Breast epithelium (tissue), 4 donors: Measurements from ENCODE around the gene SPG11. TPM values are rescaled to one million over a fixed set of nuclear protein-coding genes. Genes with fewer than 3 reads are reported as not detected.
"Not testable (repeated sequence)": the region's sequence is repeated elsewhere in the genome, so short reads cannot be mapped to it uniquely, and the experiment has no call there.

Source experiments
- DNase-seq, 2 donors: peaks; one replicate each; pipeline ENCODE4 v3.0.0-alpha.2; 2019; ENCODE audit warnings: low spot score in 2 of 2
- H3K27ac ChIP-seq, 2 donors: fragments of 200-600 bp; sonication (generic) in 1 of 2; one replicate each; pipeline ENCODE4 v1.5.1; 2016 to 2019; ENCODE audit warnings: mild to moderate bottlenecking in 1 of 2
- H3K27me3 ChIP-seq, 2 donors: fragments of 200-600 bp; sonication (generic) in 1 of 2; one replicate each; pipeline versions ENCODE4 v1.5.1 to v1.6.0; 2017 to 2019; ENCODE audit warnings: control low read depth in 1 of 2, mild to moderate bottlenecking in 1 of 2
- H3K36me3 ChIP-seq: fragments of 200-600 bp; one replicate; pipeline ENCODE4 v1.5.1; 2019
- H3K4me1 ChIP-seq, 2 donors: fragments of 200-600 bp; sonication (generic); one replicate each; pipeline ENCODE4 v1.5.1; 2016 to 2019; ENCODE audit warnings: control low read depth in 1 of 2
- H3K4me3 ChIP-seq, 3 donors: fragments of 200-600 bp; sonication (generic); 1 replicate in 2 of 3; 2 replicates in 1 of 3; pipeline ENCODE4 v1.5.1; 2016 to 2019; ENCODE audit warnings: mild to moderate bottlenecking in 3 of 3, moderate library complexity in 2 of 3
- H3K9me3 ChIP-seq, 2 donors: fragments of 200-600 bp; sonication (generic) in 1 of 2; one replicate each; pipeline ENCODE4 v1.5.1; 2016 to 2019; ENCODE audit warnings: control low read depth in 1 of 2
- POLR2A ChIP-seq: fragments of 450-650 bp; IDR thresholded peaks from one replicate; pipeline ENCODE4 v1.6.1; 2016; ENCODE audit warnings: antibody characterized with exemption, mild to moderate bottlenecking, moderate library complexity
- POLR2AphosphoS5 ChIP-seq, 3 donors: sonication (generic); formaldehyde crosslinking; IDR thresholded peaks; one replicate each; pipeline ENCODE4 v1.6.1; 2017; ENCODE audit warnings: antibody characterized with exemption in 3 of 3
- intact Hi-C: fragments of 100-400 bp; cut with DNase I; formaldehyde crosslinking; loops from one replicate; pipeline ENCODE4 v1.15.1; 2023; ENCODE audit warnings: low total_unique reads
- total RNA-seq, 3 donors: library from RNA; depleted of rRNA; stranded (reverse); fragments of >200 nt; gene quantifications; one replicate each; pipeline ENCODE4 v1.1.0, GENCODE V29; 2016
- TF ChIP-seq, protein P1 (sequence below), 3 donors: fragments of 450-650 bp; IDR thresholded peaks; one replicate each; pipeline ENCODE4 v1.5.1; 2016 to 2017; ENCODE audit warnings: antibody characterized with exemption in 3 of 3, mild to moderate bottlenecking in 3 of 3, moderate library complexity in 3 of 3

The SPG11 gene
- total RNA-seq, 3 donors from 2014 or later = 82.4 to 117 (median 103) TPM

DNA sequence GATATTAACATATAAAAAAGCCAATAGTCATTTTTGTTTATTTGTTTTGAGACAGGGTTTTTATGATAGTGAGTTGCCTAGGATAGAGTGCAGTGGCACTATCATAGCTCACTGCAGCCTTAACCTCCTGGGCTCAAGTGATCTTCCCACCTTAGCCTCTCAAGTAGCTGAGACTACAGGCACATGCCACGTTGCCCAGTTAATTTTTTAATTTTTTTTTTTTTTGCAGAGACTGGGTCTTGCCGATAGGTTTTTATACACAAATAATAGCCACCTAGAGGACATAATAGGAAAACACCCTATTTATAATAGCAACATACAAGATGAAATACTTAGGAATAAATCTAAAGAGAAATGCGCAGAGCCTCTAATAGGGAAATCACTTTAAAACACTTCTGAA is 113.2 kb downstream of the SPG11 start:
- H3K27ac ChIP-seq = no peak overlapping the region
- H3K9me3 ChIP-seq = no peaks in the 10 kb centered on the region
- no peak for DNase-seq
- peaks cover 0 to 4% of the 10 kb centered on the region in 2 donors for H3K4me1 ChIP-seq
- intact Hi-C loops = no loop called here
- no peaks in the 10 kb centered on the region for H3K27me3 ChIP-seq
- no peak overlapping the region for H3K4me3 ChIP-seq
- TF ChIP-seq POLR2A (no peak), POLR2AphosphoS5 (IDR thresholded peaks at IDR 0.05) (no peak)
- TF ChIP-seq, protein P1, sequence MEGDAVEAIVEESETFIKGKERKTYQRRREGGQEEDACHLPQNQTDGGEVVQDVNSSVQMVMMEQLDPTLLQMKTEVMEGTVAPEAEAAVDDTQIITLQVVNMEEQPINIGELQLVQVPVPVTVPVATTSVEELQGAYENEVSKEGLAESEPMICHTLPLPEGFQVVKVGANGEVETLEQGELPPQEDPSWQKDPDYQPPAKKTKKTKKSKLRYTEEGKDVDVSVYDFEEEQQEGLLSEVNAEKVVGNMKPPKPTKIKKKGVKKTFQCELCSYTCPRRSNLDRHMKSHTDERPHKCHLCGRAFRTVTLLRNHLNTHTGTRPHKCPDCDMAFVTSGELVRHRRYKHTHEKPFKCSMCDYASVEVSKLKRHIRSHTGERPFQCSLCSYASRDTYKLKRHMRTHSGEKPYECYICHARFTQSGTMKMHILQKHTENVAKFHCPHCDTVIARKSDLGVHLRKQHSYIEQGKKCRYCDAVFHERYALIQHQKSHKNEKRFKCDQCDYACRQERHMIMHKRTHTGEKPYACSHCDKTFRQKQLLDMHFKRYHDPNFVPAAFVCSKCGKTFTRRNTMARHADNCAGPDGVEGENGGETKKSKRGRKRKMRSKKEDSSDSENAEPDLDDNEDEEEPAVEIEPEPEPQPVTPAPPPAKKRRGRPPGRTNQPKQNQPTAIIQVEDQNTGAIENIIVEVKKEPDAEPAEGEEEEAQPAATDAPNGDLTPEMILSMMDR (IDR thresholded peaks at IDR 0.05) = peak in 2 of 3 donors; percentile 19 to 33
- no peaks in the 10 kb centered on the region for H3K36me3 ChIP-seq

DNA sequence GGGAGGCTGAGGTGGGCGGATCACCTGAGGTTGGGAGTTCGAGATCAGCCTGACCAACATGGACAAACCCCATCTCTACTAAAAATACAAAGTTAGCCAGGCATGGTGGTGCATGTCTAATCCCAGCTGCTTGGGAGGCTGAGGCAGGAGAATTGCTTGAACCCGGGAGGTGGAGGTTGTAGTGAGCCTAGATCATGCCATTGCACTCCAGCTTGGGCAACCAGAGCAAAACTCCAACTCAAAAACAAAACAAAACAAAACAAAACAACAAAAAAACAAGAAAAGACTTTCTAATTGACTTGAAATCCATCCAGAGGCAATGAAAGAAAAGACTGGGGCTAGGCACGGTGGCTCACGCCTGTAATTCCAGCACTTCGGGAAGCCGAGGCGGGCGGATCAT is 114.3 kb downstream of the SPG11 start:
- H3K4me1 ChIP-seq, H3K27ac ChIP-seq, H3K27me3 ChIP-seq, H3K9me3 ChIP-seq, intact Hi-C loops, H3K4me3 ChIP-seq, DNase-seq, H3K36me3 ChIP-seq: not testable (repeated sequence)

DNA sequence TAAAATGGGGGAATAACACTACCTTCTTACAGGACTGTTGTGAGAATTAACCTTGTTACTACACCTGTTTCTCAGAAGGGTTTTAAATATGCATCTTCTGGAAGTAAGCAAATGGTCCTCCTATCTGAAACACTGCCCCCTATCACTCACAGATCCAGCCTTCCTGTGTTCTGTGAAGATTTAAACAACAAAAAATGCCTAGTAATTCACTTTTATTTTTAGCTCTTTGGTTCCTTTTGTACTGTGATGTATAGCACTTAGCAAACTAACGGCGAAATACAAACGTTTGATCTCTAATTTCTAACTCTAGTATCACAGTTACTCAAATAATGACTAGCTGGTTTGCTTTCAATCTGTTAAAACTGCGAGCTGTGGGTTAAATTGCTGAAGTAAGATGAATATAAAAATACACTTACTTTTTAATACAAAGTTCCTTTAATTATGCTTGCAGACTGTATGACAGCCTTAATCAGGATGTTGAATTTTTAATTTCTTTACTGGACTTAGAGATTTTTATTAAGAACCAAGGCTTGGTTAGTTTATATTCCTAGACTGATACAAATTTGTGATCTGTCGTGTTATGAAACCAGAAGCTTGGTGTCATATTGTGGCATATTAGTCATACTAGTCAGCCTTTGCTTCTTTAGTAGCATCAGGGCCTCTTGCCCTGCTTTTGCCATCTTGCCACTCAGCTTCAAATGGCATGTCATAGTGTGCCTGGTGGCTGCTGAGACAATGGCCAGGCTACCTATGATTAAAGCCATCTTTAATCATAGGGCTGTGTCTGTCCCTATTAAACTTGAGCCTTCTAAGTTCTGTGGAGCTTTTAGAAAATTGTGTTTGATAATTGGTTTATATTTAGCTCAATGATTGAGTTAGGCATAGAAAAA is 117.3 kb downstream of the SPG11 start:
- Histone ChIP-seq H3K9me3 (no peaks in the 10 kb centered on the region), H3K4me1 (peaks cover 0 to 20% of the 10 kb centered on the region in 2 donors), H3K36me3 (no peaks in the 10 kb centered on the region), H3K4me3 (no peak overlapping the region), H3K27me3 (no peaks in the 10 kb centered on the region), H3K27ac (no peak overlapping the region)
- TF ChIP-seq, protein P1 (IDR thresholded peaks at IDR 0.05) = no peak
- TF ChIP-seq POLR2A (no peak), POLR2AphosphoS5 (IDR thresholded peaks at IDR 0.05) (no peak)
- DNase-seq = no peak
- intact Hi-C loops = no loop called here

DNA sequence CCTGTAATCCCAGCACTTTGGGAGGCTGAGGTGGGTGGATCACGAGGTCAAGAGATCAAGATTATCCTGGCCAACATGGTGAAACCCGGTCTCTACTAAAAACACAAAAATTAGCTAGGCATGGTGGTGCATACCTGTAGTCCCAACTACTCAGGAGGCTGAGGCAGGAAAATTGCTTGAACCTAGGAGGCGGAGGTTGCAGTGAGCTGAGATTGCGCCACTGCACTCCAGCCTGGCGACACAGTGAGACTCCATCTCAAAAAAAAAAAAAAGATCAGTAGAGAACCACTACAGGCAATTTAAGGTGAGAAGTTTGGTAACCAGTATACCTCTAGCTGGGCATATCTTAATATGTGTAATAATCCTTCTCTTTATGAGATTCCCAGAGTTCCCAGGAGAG is 118.7 kb downstream of the SPG11 start:
- H3K4me3 ChIP-seq, intact Hi-C loops, H3K36me3 ChIP-seq, H3K27ac ChIP-seq, H3K9me3 ChIP-seq, DNase-seq, H3K27me3 ChIP-seq: not testable (repeated sequence)
- H3K4me1 ChIP-seq = peaks cover 0 to 23% of the 10 kb centered on the region in 2 donors

DNA sequence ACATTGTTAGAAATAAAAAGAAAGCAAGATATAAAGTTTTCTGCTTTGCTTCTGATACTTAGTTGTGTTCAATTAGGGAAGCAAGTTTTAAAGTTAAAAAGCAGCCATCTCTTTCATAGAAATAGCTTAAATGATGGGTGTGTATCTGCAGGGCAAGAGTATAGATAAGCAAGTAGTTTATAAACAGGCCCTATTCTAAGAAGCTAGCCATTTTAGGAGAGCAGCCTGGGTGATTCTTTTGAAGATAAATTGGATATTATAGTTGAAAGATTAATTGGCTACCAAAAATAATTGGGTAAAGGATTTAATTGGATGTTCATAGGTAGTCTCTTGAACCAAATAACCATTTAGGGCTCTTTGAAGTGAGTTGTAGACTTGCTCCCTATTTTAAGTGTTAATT is 120.9 kb downstream of the SPG11 start:
- Histone ChIP-seq H3K27ac (peak overlapping the region in 1 of 2 donors; percentile 25), H3K27me3 (no peaks in the 10 kb centered on the region), H3K4me1 (peaks cover 0 to 30% of the 10 kb centered on the region in 2 donors), H3K36me3 (no peaks in the 10 kb centered on the region), H3K9me3 (no peaks in the 10 kb centered on the region), H3K4me3 (no peak overlapping the region)
- TF ChIP-seq POLR2A = no peak
- no peak for TF ChIP-seq POLR2AphosphoS5 (IDR thresholded peaks at IDR 0.05)
- TF ChIP-seq, protein P1 (IDR thresholded peaks at IDR 0.05) = no peak
- no peak for DNase-seq
- intact Hi-C loops = no loop called here

DNA sequence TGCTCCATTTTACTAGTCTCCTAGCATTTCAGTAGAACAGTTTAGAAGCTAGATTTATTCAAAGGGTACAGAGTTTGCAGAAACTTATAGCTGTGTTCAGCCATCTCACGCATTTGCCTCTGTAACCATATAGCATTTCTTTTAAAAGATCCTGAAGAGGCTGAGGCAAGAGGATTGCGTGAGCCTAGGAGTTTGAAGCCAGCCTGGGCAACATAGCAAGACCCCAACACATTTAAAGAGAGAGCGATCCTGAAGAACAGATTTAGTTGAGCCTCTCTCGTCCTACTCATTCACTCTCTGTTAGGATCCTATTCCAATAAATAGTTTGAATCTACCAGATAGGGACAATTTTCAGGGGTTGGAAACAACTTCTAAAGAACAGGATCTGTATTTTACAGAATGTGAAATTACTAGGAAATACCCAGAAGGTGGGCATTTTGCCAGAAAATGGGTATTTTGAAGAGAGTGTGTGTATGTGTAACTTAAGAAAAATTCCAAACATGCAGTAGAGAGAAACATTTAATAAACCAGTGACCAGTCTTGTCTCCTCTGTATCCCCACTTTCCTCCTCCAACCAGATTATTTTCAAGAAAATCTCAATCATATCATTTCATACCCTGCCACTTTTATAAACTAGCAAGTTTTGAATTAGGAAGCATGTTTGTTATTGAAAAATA is 122.0 kb downstream of the SPG11 start:
- H3K9me3 ChIP-seq = no peaks in the 10 kb centered on the region
- intact Hi-C loops = no loop called here
- no peak overlapping the region for H3K4me3 ChIP-seq
- DNase-seq = no peak
- H3K36me3 ChIP-seq = no peaks in the 10 kb centered on the region
- H3K27ac ChIP-seq = peak overlapping the region; percentile 2 to 41
- TF ChIP-seq, protein P1 (IDR thresholded peaks at IDR 0.05) = no peak
- TF ChIP-seq POLR2A (no peak), POLR2AphosphoS5 (IDR thresholded peaks at IDR 0.05) (no peak)
- peaks cover 0 to 30% of the 10 kb centered on the region in 2 donors for H3K4me1 ChIP-seq
- no peaks in the 10 kb centered on the region for H3K27me3 ChIP-seq
